Right lobe of liver (tissue), 6 donors: ENCODE results near the gene RGS14. TPM values are rescaled to one million over a fixed set of nuclear protein-coding genes. Genes with fewer than 3 reads are reported as not detected.
A peak's percentile ranks its signal among the peaks of the same experiment; 100 is the strongest.

ENCODE experiments used
- ATAC-seq, 4 donors: fragments of 200-7000 bp; cut with Tn5 transposase; one replicate each; pipeline ENCODE4 v1.9.1; 2020; ENCODE audit warnings: mild to moderate bottlenecking in 4 of 4, moderate library complexity in 4 of 4
- DNase-seq, 3 donors: peaks; one replicate each; pipeline ENCODE4 v3.0.0-alpha.2; 2020
- H3K27ac ChIP-seq, 3 donors: fragments of 200-600 bp; one replicate each; pipeline ENCODE4 v1.8.0; 2022
- H3K27me3 ChIP-seq, 2 donors: fragments of 200-600 bp; one replicate each; pipeline ENCODE4 v1.8.0; 2022
- H3K36me3 ChIP-seq, 4 donors: fragments of 200-600 bp; sonication (generic) in 1 of 4; one replicate each; pipeline versions ENCODE4 v1.5.1 to v1.8.0; 2017 to 2022; ENCODE audit warnings: control low read depth in 1 of 4
- H3K4me1 ChIP-seq, 4 donors: fragments of 200-600 bp; sonication (generic) in 1 of 4; one replicate each; pipeline versions ENCODE4 v1.5.1 to v1.8.0; 2017 to 2022; ENCODE audit warnings: control low read depth in 1 of 4
- H3K4me3 ChIP-seq, 3 donors: fragments of 200-600 bp; one replicate each; pipeline ENCODE4 v1.8.0; 2022
- H3K9me3 ChIP-seq, 4 donors: fragments of 200-600 bp; sonication (generic) in 1 of 4; one replicate each; pipeline versions ENCODE4 v1.5.1 to v1.8.0; 2017 to 2022; ENCODE audit warnings: control low read depth in 1 of 4
- CTCF ChIP-seq, 4 donors: fragments of 200-600 bp in 3 of 4; fragments of 450-650 bp in 1 of 4; IDR thresholded peaks; one replicate each; pipeline versions ENCODE4 v1.5.1 to v1.8.0; 2016 to 2022; ENCODE audit warnings: antibody characterized with exemption in 4 of 4, mild to moderate bottlenecking in 2 of 4
- POLR2A ChIP-seq: fragments of 450-650 bp; IDR thresholded peaks from one replicate; pipeline ENCODE4 v1.6.1; 2017; ENCODE audit warnings: antibody characterized with exemption, mild to moderate bottlenecking
- WGBS: methylation state at CpG from one replicate; pipeline ENCODE4 v1.1.6; 2018; ENCODE audit warnings: low coverage, low lambda C conversion rate; ENCODE audit not compliant: insufficient coverage; ENCODE audit errors: missing lambda C conversion rate; 5-methylcytosine and 5-hydroxymethylcytosine counted together
- intact Hi-C, 2 donors: fragments of 100-400 bp; cut with DNase I; formaldehyde crosslinking; loops; one replicate each; pipeline versions ENCODE4 v1.11.2 to v1.14.1; 2022
- total RNA-seq, 6 experiments: library from RNA; depleted of rRNA in 2 of 6; stranded (reverse); fragments of >200 nt in 2 of 6; fragmentation: NEBNext Ultra II Directional in 3 of 6; extraction: Animal tissue kit (Norgen Biotek cat#: 25700) in 3 of 6; gene quantifications; one replicate each; pipeline versions ENCODE4 v1.1.0 to v1.2.4, GENCODE V29; 2016 to 2023
- donor health status: DM: no; HTN: yes; CAD: no.
- donor health status: DM: no; HTN: no; CAD: no.
- donor health status: DM: no; HTN: no; CAD: no.
- donor health status: DM: no; HTN: yes; CAD: no.
- donor health status: DM: no; HTN: yes; CAD: no.

RGS14 gene
- total RNA-seq, 6 experiments from 2014 or later: 29.2 to 43.1 (median 35.2) TPM

- H3K27ac ChIP-seq: no peak overlapping the region
These were observed 30.9 kb downstream of the RGS14 start for GRCh38 chr5:177388521-177389052.

GRCh38 chr5:177389241-177390169 lies 31.8 kb downstream of the RGS14 start:
- Histone ChIP-seq H3K4me1 (no peaks in the 10 kb centered on the region), H3K27ac (no peak overlapping the region), H3K36me3 (no peaks in the 10 kb centered on the region), H3K9me3 (no peaks in the 10 kb centered on the region), H3K4me3 (no peak overlapping the region), H3K27me3 (no peaks in the 10 kb centered on the region)
- DNase-seq (no peak), ATAC-seq (peak; percentile 4 to 23 (median 20))
- 41% methylated on average over 16 of the region's 21 CpGs for WGBS
- intact Hi-C loops: loop anchor here in 1 of 2 donors (5.0 to 10.0 kb wide), 3 partner anchors 63 to 113 kb away; partner anchors contain the start of gene MXD3
- TF ChIP-seq CTCF (IDR thresholded peaks at IDR 0.05) (no peak), POLR2A (no peak)

More at GRCh38 chr5:177388521-177389052, 30.9 kb downstream of the RGS14 start:
- intact Hi-C loops: loop anchor here in 1 of 2 donors (10.0 kb wide), 1 partner anchor 74 kb away; the partner anchor contains the start of gene MXD3
- TF ChIP-seq POLR2A: no peak
- TF ChIP-seq CTCF (IDR thresholded peaks at IDR 0.05): no peak
- 69% methylated on average over 8 of the region's 10 CpGs for WGBS
- Histone ChIP-seq H3K4me1 (no peaks in the 10 kb centered on the region), H3K9me3 (no peaks in the 10 kb centered on the region), H3K27me3 (no peaks in the 10 kb centered on the region), H3K4me3 (no peak overlapping the region), H3K36me3 (no peaks in the 10 kb centered on the region)
- no peak for ATAC-seq
- no peak for DNase-seq

- intact Hi-C loops: loop anchor here in 1 of 2 donors (5.0 kb wide), 2 partner anchors 62 to 112 kb away; no protein-coding TSS in a partner anchor
- no peaks in the 10 kb centered on the region for H3K9me3 ChIP-seq
- 16% methylated on average over 10 of the region's 13 CpGs for WGBS
- no peak overlapping the region for H3K27ac ChIP-seq
- H3K4me3 ChIP-seq: no peak overlapping the region
- peak; percentile 74 to 83 (median 82) for DNase-seq
- no peaks in the 10 kb centered on the region for H3K27me3 ChIP-seq
- no peaks in the 10 kb centered on the region for H3K36me3 ChIP-seq
- TF ChIP-seq POLR2A (no peak), CTCF (IDR thresholded peaks at IDR 0.05) (peak; percentile 97 to 99 (median 98))
- peak; percentile 86 to 95 (median 93) for ATAC-seq
- no peaks in the 10 kb centered on the region for H3K4me1 ChIP-seq
These were observed 32.9 kb downstream of the RGS14 start for GRCh38 chr5:177390363-177391300.

GRCh38 chr5:177392765-177393164 lies 35.0 kb downstream of the RGS14 start:
- Histone ChIP-seq H3K36me3 (no peaks in the 10 kb centered on the region), H3K4me3 (no peak overlapping the region), H3K9me3 (no peaks in the 10 kb centered on the region), H3K4me1 (no peaks in the 10 kb centered on the region), H3K27ac (no peak overlapping the region), H3K27me3 (no peaks in the 10 kb centered on the region)
- TF ChIP-seq CTCF (IDR thresholded peaks at IDR 0.05): no peak
- intact Hi-C loops: loop anchor here in 1 of 2 donors (5.0 kb wide), 2 partner anchors 60 to 110 kb away; no protein-coding TSS in a partner anchor
- DNase-seq (no peak), ATAC-seq (no peak)
- WGBS: 63% methylated on average over 3 of the region's 5 CpGs
